Measurements from ENCODE around the gene NFIA. TPM values are rescaled to one million over a fixed set of nuclear protein-coding genes. Genes with fewer than 3 reads are reported as not detected.

The NFIA gene
- total RNA-seq, 1 experiment from 2014 or later = 0.35 TPM

DNA sequence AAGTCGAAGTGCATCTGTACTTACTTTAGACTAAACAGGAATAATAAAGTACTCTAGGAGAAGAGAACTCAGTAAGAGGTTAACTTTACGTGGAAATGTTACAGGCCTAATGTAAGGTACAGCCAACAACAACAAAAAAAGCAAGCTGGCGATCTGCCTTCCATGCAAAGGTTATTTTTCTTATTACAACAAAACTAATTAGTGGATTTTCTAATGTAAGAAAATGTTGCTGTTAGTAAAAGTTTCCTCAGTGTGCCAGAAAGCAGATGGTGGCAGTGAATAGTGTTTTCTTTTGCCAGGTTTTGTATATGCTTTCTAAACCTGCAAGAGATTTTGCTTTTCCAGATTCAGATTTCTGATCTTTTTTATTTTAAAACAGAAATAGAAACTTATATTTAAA, 179.2 kb downstream of the NFIA start:
- Histone ChIP-seq H3K4me2 (ENCODE audit: insufficient read depth, insufficient read length, low read length) (no peak overlapping the region), H3K4me1 (ENCODE audit: insufficient read depth, low read length) (no peaks in the 10 kb centered on the region; the same call in 1 of the 2 replicates), H3K27ac (ENCODE audit: insufficient read length, low read depth, low read length) (no peak overlapping the region), H2BK12ac (ENCODE audit: insufficient read length, low read depth, low read length) (no peak overlapping the region), H2BK15ac (ENCODE audit: low read depth, low read length) (no peak overlapping the region), H3K14ac (ENCODE audit: insufficient read depth, low read length) (no peak overlapping the region), H2AK5ac (ENCODE audit: insufficient read length, low read length) (no peak overlapping the region), H3K56ac (ENCODE audit: insufficient read length, low read depth, low read length) (no peak overlapping the region), H4K8ac (replicated peaks; ENCODE audit: insufficient read length, low read depth, low read length) (no peak overlapping the region), H3K79me2 (ENCODE audit: insufficient read depth, low read length) (no peaks in the 10 kb centered on the region), H3T11ph (ENCODE audit: low read length) (no peak overlapping the region), H2BK20ac (ENCODE audit: low read depth, low read length, poor library complexity, severe bottlenecking) (no peak overlapping the region), H3K9ac (ENCODE audit: extremely low read depth, insufficient read length, low read length) (no peak overlapping the region), H4K5ac (ENCODE audit: insufficient read length, low read depth, low read length) (no peak overlapping the region), H2AFZ (ENCODE audit: low read length) (no peak overlapping the region), H4K20me1 (ENCODE audit: control insufficient read depth, insufficient read depth, insufficient read length) (no peaks in the 10 kb centered on the region), H4K91ac (ENCODE audit: insufficient read length, low read depth, low read length) (no peak overlapping the region), H3K9me3 (ENCODE audit: control insufficient read depth, low read depth, low read length) (no peaks in the 10 kb centered on the region), H3K4ac (ENCODE audit: low read depth, low read length) (no peak overlapping the region), H3K23ac (ENCODE audit: insufficient read length, low read depth, low read length) (no peak overlapping the region), H3K27me3 (ENCODE audit: insufficient read depth, low read length) (no peaks in the 10 kb centered on the region), H3K23me2 (ENCODE audit: insufficient read length, low read depth, low read length, poor library complexity, severe bottlenecking) (no peaks in the 10 kb centered on the region), H2BK5ac (ENCODE audit: insufficient read length, low read length) (no peak overlapping the region), H3K79me1 (ENCODE audit: insufficient read depth, low read depth, low read length, poor library complexity, severe bottlenecking) (no peaks in the 10 kb centered on the region), H3K18ac (ENCODE audit: insufficient read length, low read depth, low read length) (no peak overlapping the region), H2BK120ac (ENCODE audit: low read depth, low read length, poor library complexity, severe bottlenecking) (no peak overlapping the region)
- H3K27me3 Mint-ChIP-seq (ENCODE audit: low read depth) = no peaks in the 10 kb centered on the region
- no peaks in the 10 kb centered on the region for H3K9me3 Mint-ChIP-seq
- peaks cover 12 to 14% of the 10 kb centered on the region in 2 experiments for H3K4me1 Mint-ChIP-seq
- TF ChIP-seq, protein P1, sequence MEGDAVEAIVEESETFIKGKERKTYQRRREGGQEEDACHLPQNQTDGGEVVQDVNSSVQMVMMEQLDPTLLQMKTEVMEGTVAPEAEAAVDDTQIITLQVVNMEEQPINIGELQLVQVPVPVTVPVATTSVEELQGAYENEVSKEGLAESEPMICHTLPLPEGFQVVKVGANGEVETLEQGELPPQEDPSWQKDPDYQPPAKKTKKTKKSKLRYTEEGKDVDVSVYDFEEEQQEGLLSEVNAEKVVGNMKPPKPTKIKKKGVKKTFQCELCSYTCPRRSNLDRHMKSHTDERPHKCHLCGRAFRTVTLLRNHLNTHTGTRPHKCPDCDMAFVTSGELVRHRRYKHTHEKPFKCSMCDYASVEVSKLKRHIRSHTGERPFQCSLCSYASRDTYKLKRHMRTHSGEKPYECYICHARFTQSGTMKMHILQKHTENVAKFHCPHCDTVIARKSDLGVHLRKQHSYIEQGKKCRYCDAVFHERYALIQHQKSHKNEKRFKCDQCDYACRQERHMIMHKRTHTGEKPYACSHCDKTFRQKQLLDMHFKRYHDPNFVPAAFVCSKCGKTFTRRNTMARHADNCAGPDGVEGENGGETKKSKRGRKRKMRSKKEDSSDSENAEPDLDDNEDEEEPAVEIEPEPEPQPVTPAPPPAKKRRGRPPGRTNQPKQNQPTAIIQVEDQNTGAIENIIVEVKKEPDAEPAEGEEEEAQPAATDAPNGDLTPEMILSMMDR (conservative IDR thresholded peaks at IDR 0.05) = no peak
- no peak for DNase-seq
- no peaks in the 10 kb centered on the region; a peak in 1 of 7 replicates for H3K36me3 Mint-ChIP-seq (ENCODE audit: insufficient read depth in 1 of 3, low read depth in 3 of 3)
- H3K4me3 Mint-ChIP-seq = no peak overlapping the region
- no CpG with 5 or more reads among the region's 3 CpGs for WGBS (ENCODE audit: extremely low coverage, insufficient read length, low lambda C conversion rate)
- H3K27ac Mint-ChIP-seq = no peak overlapping the region

All from H9 (cell line).